Measurements from ENCODE around the gene ADARB2.

GRCh38 chr10:1359626-1359955 is 377.7 kb downstream of the ADARB2 start:
- TF ChIP-seq EZH2 (IDR thresholded peaks at IDR 0.05; ENCODE audit: insufficient read depth, poor library complexity, severe bottlenecking) (no peak), EZH2phosphoT487 (IDR thresholded peaks at IDR 0.05; ENCODE audit: insufficient read depth, low read depth) (no peak)
